ENCODE data around the gene BIVM. TPM values are rescaled to one million over a fixed set of nuclear protein-coding genes. Genes with fewer than 3 reads are reported as not detected.

Gene BIVM
- total RNA-seq, 1 donor from 2014 or later = 6.4 TPM

- ATAC-seq (ENCODE audit: low read depth) = no peak
- TF ChIP-seq, protein P1, sequence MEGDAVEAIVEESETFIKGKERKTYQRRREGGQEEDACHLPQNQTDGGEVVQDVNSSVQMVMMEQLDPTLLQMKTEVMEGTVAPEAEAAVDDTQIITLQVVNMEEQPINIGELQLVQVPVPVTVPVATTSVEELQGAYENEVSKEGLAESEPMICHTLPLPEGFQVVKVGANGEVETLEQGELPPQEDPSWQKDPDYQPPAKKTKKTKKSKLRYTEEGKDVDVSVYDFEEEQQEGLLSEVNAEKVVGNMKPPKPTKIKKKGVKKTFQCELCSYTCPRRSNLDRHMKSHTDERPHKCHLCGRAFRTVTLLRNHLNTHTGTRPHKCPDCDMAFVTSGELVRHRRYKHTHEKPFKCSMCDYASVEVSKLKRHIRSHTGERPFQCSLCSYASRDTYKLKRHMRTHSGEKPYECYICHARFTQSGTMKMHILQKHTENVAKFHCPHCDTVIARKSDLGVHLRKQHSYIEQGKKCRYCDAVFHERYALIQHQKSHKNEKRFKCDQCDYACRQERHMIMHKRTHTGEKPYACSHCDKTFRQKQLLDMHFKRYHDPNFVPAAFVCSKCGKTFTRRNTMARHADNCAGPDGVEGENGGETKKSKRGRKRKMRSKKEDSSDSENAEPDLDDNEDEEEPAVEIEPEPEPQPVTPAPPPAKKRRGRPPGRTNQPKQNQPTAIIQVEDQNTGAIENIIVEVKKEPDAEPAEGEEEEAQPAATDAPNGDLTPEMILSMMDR (IDR thresholded peaks at IDR 0.05) = no peak
- no peaks in the 10 kb centered on the region for H3K9me3 Mint-ChIP-seq
- ChIA-PET POLR2A (interaction anchor here (1.1 to 3.4 kb wide), 2 partner anchors 74 to 175 kb away, joined by 3 to 49 read pairs; partner anchors contain the start of genes ERCC5 and TPP2), CTCF (interaction anchor here (1.1 kb wide), 1 partner anchor 28 kb away, joined by 3 read pairs; no protein-coding TSS in a partner anchor)
- H3K4me1 Mint-ChIP-seq = peaks cover 13% of the 10 kb centered on the region
- H3K27ac Mint-ChIP-seq = no peak overlapping the region
- intact Hi-C loops (cut with micrococcal nuclease) = no loop called here
- H3K27me3 Mint-ChIP-seq = no peaks in the 10 kb centered on the region
- peaks cover 6% of the 10 kb centered on the region for H3K36me3 Mint-ChIP-seq (ENCODE audit: low read depth)
- no peak for DNase-seq
- H3K4me3 Mint-ChIP-seq = peak overlapping the region; percentile 95
Measured at GRCh38 chr13:102772042-102772425, 26.9 kb upstream of the BIVM start.

DNA sequence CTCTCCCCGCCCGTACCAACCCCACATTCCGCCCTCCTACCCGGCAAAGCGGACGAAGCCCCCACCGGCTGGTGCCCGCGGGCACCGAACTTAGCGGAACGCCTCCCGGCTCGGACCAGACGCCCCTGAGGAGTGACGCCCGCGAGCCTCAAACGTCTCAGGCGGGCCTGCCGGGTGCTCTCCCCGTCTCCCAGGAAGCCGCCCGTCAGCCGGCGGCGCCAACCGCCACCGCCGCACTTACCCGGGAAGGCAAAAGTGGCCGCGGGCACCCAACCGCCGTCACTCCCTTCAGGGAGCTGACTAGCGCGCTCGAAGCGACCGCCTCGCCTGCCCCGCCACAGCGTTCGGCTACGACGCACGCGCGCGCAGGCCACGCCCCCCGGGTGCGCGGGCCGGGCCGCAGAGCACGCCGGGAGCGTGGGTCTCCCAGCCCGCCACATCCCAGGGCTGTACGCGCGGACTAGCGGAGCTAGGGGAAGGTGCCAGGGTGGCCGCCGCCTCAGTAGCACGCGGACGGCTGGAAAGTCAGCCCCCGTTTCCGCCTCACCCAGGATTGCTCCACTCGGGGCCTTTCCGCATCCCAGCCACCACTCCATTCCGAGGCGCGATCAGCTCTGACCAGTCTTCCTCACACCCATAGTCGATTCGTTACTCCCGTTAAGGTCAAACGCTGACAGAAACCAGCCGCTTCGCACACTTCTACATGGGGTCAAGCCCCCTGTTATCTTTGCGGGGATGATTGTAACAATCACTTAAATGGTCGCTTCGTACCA, 25.3 kb upstream of the BIVM start, which contains the start of gene TEX30:
Gene TEX30 (minus strand): TSS at position 346 of the 773 bp plus-strand sequence. CDS start 3,760 bp downstream, outside the sequence.
- intact Hi-C loops (cut with micrococcal nuclease) = loop anchor here (1.0 kb wide), 6 partner anchors 27 to 379 kb away; partner anchors contain the start of genes ERCC5 and TPP2
- H3K27me3 Mint-ChIP-seq = no peaks in the 10 kb centered on the region
- POLR2A ChIA-PET = interaction anchor here (1.1 to 3.4 kb wide), 9 partner anchors 16 to 182 kb away, joined by 3 to 49 read pairs (median 9); partner anchors contain the start of genes ERCC5 and TPP2
- DNase-seq = peak; percentile 94
- ATAC-seq (ENCODE audit: low read depth) = peak; percentile 95
- H3K4me3 Mint-ChIP-seq = peak within 1 kb of the TSS; percentile 95
- TF ChIP-seq, protein P1 (IDR thresholded peaks at IDR 0.05) = no peak
- CTCF ChIA-PET = interaction anchor here (0.9 to 1.6 kb wide), 3 partner anchors 27 to 194 kb away, joined by 4 to 5 read pairs (median 4); no protein-coding TSS in a partner anchor
- peaks cover 13% of the 10 kb centered on the region for H3K4me1 Mint-ChIP-seq
- H3K27ac Mint-ChIP-seq = peak within 1 kb of the TSS; percentile 94
- peaks cover 6% of the 10 kb centered on the region for H3K36me3 Mint-ChIP-seq (ENCODE audit: low read depth)
- H3K9me3 Mint-ChIP-seq = no peaks in the 10 kb centered on the region

GRCh38 chr13:102774214-102774568, 24.7 kb upstream of the BIVM start:
- peaks cover 13% of the 10 kb centered on the region for H3K4me1 Mint-ChIP-seq
- peaks cover 6% of the 10 kb centered on the region for H3K36me3 Mint-ChIP-seq (ENCODE audit: low read depth)
- intact Hi-C loops (cut with micrococcal nuclease) = no loop called here
- no peaks in the 10 kb centered on the region for H3K27me3 Mint-ChIP-seq
- peak overlapping the region; percentile 94 for H3K27ac Mint-ChIP-seq
- ATAC-seq (ENCODE audit: low read depth) (no peak), DNase-seq (no peak)
- TF ChIP-seq, protein P1 (IDR thresholded peaks at IDR 0.05) = no peak
- H3K4me3 Mint-ChIP-seq = peak overlapping the region; percentile 95
- ChIA-PET CTCF (interaction anchor here (0.9 to 1.6 kb wide), 3 partner anchors 26 to 194 kb away, joined by 4 to 5 read pairs (median 4); no protein-coding TSS in a partner anchor), POLR2A (interaction anchor here (0.7 to 3.4 kb wide), 10 partner anchors 15 to 182 kb away, joined by 3 to 49 read pairs (median 8); partner anchors contain the start of genes ERCC5 and TPP2)
- H3K9me3 Mint-ChIP-seq = no peaks in the 10 kb centered on the region

- H3K27me3 Mint-ChIP-seq = no peaks in the 10 kb centered on the region
- ChIA-PET CTCF (interaction anchor here (1.4 to 1.6 kb wide), 2 partner anchors 25 to 72 kb away, joined by 4 to 5 read pairs; no protein-coding TSS in a partner anchor), POLR2A (interaction anchor here (0.7 to 3.4 kb wide), 4 partner anchors 25 to 96 kb away, joined by 3 to 49 read pairs (median 12); partner anchors contain the start of gene ERCC5)
- peaks cover 6% of the 10 kb centered on the region for H3K36me3 Mint-ChIP-seq (ENCODE audit: low read depth)
- intact Hi-C loops (cut with micrococcal nuclease) = no loop called here
- no peaks in the 10 kb centered on the region for H3K9me3 Mint-ChIP-seq
- peak overlapping the region; percentile 95 for H3K4me3 Mint-ChIP-seq
- ATAC-seq (ENCODE audit: low read depth) (no peak), DNase-seq (no peak)
- peak overlapping the region; percentile 94 for H3K27ac Mint-ChIP-seq
- TF ChIP-seq, protein P1 (IDR thresholded peaks at IDR 0.05) = no peak
- H3K4me1 Mint-ChIP-seq = peaks cover 13% of the 10 kb centered on the region
Measured at GRCh38 chr13:102774591-102775520, 24.1 kb upstream of the BIVM start.
